Right hindlimb (tissue), 1 donor: ENCODE measurements around the gene TES.
A peak's percentile ranks its signal among the peaks of the same experiment; 100 is the strongest.

Source experiments
- DNase-seq: peaks from one replicate; pipeline ENCODE4 v3.0.0-alpha.2; 2018

TES gene

DNA sequence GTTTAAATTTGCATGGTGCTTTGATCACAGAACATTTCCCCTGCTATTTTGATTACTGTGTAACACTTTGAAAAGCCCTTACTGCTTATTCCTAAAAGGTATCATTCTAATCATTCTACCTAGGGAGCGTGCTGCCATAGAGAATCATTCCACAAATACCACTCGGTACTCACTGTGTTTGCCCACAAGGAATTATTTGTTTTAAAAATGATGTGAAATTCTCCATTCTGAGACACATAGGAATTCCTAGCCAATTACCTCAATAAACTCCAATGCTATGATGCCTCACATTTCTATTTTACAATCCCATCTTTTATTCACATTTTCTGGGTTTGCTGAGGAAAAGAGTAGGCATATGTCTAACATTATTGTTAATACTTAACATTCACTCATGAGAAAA is 16.2 kb upstream of the TES start:
- DNase-seq = no peak

DNA sequence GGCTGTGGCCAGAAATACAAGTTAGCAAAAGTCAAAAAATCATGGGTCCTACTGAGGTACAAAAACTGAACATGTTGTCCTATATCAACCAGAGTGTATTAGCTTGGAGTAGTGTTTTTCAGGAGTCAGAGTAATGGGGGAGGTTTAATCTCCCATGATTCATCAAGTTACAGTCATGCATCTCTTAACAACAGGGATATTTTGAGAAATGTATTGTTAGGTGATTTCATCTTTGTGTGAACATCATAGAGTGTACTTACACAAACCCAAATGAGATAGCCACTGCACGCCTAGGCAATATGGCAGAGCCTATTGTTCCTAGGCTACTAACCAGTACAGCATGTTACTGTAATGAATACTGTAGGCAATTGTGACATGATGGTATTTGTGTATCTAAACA is 14.9 kb upstream of the TES start:
- no peak for DNase-seq

DNA sequence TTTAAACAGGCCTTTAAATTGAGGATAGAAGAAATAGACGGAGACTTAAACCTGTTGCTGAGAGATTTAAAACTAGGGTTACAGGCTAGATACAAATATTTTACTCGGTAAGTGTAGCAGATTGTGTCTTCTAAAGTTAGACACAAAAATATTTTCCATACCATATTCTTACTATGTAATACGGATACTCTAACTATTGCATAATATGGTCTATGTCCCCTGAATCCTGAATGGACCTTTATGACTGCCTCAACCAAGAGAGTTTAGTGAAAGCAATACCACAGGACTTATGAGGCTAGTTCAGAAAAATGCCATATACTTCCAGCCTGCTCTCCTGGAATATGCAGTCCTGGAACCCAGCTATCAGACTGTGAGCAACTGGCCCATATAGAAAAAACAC is 13.4 kb upstream of the TES start:
- no peak for DNase-seq

DNA sequence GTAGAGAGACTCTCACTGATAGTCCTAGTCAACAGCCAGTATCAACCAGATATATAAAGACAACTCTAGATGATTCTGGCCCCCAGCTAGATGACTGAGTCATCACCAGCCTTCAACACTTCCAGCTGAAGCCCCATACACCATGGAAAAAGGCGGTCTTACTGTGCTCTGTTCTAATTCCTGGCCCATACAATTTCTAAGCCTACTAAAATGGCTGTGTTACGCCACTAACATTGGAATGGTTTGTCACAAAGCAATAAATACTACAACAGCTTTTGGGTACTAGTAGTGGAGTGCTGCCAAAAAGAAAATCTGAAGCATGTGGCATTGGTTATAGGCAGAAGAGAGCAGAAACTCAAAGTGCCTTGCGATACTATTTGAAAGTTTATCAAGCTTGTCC is 13.0 kb upstream of the TES start:
- DNase-seq = no peak

DNA sequence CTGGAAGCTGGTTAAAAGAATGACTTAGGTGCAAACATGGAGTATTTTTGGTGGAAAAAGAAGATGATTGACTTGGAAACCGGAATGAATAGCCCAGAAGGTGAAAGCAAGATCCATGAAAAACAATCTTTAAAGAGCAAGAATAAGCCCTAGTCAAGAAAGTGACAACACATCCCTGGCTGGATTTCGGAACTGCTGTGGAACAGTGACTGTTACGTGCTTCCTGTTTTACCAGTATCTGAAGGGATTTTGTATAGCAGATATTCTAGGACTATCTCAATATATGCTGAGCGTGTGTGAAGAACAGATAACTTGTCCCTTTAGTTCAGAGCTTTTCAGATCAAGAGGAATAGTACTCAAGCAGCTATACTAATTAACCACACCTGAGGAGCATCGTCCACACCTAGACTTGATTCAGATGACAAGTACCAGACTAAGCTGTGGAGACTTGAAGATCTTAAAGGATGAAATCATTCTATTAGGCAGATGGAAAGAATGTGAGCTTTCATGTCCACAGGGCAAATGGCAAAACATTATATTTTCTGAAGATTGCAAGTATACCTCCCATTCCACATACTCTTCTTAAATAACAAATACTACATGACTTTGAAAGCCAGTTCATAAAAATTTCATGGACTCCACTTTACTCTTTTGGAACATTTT is 11.5 kb upstream of the TES start:
- no peak for DNase-seq

DNA sequence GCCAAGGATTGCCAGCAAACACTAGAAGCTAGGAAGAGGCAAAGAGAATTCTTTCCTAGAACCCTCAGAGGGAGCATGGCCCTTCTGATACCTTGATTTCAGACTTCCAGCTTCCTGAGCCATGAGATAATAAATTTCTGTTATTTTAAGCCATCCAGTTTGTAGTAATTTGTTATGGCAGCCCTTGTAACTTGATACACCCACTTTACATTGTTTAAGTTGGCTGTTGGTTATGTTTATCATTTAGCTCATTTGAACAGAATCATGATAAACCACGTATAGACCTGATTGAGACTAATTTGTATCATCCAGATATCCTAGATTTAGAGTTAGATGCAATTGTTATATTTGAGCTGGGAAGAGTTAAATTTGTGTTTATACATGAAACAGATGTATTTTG is 9.4 kb upstream of the TES start:
- no peak for DNase-seq

DNA sequence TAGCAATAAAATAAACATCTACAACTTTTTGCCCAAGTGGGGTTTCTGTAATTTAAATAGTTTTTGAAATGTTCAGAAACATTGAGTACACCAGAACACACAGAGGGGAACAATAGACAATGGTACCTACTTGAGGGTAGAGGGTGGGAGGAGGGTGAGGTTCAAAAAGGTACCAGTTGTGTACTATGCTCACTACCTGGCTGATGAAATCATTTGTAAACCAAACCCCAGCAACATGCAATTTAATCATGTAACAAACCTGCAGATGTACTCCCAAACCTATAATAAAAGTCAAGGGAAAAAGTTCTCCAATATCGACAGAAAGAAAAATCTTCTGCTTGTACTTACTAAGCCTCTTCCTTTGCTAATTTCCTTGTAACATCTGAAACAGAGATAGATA is 4.2 kb upstream of the TES start:
- no peak for DNase-seq

DNA sequence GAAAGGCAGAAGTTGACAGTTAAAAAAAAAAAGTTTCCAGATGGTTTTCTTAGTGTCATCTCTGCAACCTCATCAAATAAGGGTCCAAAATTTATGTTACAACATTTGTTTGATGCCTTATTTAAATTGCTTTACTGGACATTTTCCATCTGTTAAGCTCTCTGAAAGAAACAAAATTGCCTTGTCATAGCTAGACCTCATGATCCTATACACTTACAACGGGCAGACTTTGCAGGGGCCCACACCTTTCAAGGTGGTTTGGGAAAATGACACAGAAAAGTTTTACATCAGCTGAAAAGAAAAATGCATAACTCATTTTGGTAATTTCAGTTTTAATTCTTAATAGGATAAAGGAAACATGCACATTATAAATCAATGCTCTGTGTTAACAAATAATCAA is 1.4 kb upstream of the TES start:
- DNase-seq = no peak

DNA sequence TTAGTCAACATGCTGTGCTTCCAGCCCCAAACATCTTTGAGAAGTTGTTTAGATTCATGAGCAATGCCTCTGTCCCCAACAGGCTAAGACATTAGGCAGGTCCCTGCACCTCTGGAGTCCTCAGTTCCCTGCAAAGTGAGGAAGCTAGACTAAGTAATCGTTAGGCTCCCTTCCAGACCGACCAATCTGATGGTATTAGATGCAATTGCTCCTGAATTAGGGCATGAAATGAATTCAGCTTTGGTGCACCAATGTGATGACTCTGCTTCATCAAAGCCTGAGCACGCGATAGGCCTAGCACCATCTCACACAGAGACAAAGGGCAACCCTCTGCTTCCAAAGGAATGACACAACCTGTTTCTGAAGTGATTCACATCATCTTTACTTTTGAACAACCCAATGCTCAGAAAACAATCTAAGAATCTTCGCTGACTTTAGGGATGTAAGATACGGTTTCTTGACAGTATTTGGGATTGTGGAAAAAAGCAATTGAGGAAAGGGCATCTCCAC is 723 bp upstream of the TES start:
- DNase-seq = no peak

DNA sequence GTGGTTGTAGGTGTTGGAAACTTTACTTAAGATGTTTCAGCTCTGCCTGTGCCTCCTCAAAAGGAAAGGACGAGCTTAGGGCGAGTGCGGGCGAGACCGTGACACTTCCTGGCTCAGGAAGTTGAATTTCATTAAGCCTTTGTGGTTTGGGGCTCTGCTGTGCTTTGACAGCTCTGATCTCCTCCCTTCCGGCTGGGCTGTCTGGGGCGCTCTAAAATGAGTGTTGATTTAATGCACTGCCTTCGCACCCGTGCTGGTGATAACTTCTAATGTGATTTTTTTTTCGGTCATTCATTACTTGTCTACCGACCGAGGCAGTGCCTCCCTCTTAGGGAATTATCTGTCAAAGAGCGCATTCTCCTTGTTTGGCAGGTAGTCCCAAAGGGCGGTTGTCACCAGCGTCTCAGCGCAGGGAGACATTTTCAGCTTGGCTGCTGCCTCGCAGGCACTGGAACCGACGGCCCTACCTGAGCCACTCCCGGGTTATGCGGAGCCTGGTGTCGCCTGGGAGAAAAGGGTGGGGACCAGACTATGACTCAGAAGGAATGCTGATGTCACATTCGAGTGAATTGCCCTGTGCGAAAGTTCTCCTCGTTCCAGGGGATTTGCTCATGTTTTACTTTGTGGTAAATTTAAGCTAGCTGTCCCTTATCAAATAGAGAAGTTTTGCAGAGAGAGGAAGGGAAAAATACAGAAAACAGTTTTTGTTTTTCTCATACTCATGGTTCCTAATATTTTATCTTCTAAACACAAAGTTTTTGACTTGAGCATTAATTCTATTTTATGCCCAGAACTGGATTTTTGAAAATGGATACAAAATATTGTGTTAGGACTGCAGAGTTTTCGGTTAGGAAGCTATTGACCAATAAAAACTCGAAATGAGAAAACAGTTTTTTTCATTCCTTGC is 920 bp downstream of the TES start:
- peak; percentile 78 for DNase-seq

DNA sequence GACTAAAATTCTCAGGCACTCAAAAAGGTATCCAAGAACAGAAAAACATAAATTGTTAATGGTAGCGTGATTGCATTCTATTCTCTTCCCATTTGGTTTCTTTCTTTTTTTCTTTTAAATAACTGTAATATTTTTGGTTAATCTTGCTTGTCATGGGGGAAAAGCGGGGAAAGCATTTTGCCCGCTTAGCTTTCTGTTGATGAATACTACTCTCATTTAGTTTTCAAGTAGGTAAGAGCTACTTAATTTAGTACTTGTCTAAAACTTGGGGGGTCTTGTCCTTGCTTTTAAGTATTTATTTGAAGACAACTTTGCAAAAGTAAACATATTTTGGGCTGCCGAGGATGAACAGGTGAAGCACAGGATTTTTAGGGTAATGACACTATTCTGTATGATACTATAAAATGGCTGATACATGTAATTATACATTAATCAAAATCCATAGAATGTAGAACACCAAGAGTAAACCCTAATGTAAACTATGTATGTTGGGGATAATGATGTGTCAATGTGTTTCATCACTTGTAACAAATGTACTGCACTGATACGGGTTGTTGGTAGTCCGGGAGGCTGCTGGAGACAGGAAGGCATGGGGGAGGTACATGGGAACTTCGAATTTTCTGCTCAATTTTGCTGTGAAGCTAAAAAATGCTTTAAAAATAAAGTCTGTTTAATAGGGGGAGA is 1.7 kb downstream of the TES start:
- DNase-seq = no peak

DNA sequence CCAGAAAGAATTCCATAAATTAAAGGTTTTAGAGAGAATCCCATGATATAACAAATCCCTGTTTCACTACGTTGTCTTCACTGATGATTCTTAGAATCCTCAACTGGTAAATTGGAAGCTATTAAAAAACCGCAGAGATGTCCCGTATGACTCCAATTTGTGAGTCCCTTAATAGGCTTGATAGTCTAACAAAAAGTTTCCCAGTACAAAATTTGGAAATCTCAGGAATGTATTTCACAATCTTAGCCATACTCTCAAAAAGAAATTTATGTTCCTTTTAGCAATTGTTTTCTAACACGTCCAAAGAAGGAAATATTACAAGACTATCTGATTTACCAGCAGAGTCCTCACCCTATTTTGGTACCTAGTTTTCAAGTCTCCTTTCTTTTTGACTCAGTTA is 2.5 kb downstream of the TES start:
- DNase-seq = no peak

DNA sequence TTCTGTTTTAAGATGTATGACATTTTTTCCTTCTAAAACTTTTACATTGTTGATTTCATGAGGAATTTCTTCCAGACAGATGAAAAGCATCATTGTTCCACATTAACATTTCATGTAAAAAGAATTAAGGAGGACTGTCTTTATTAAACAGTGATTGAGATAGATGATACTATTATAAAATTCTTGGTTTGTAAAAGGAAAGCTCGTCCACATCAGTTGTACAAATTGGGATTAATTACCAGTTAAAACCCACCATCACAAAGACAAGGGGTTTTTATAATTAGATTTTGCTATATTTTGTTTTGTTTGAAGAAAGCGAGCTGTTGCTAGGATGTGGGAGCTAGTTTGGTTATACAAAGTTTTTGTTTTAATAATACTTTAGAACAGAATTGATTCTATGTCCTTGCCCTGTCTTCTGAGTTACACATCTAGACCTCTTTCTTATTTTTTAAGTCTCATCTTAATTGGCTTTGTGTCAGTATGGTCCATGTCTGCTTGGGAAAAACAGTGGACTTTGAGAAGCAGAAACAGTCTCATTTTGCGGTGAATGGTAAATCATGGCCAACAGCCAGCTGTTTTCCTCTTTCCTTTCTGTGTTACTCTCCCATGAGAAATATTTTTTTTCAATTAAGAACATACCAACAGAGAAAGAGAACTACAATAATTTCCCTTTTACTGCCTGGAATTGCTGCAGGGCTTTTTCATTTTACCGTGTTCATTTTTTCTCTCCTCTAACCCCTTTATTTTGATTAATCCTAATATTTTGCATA is 3.2 kb downstream of the TES start:
- DNase-seq = peak; percentile 48

DNA sequence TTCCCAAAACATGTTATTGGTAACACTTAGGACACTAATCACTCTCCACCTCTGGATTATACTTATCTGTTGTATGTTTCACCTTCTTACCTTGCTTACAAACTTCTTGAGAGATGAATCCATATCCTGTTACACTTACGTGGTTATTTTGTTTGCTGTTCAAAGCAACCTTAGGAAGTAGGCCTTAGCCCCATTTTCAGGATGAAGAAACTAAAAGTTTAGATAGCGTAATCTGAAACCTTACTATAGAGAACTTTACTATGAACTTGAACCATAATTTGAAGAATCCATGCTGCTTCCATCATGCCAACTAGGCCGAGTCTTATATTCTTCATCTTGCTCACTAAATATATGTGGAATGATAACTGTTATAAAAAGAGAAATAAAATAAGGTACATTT is 4.6 kb downstream of the TES start:
- DNase-seq = no peak

DNA sequence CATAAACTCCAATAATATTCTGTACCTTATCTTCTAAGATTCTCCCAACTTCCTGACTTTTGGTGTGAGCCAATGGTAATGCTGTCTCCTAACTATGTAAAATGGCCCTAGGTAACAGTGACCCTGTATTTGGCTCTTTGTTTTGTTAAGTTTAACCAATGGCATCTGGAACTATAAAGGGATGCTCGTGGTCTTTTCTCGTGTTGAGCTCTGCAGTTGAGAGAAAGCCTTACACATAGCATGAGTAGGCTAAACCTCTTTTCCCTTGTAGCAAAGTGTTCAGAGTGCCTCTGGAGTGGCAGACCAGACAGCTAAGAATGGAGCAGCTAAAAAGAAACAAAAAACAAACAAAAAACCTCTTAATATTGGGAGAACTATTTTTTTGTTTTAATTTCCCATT is 5.2 kb downstream of the TES start:
- DNase-seq = no peak

DNA sequence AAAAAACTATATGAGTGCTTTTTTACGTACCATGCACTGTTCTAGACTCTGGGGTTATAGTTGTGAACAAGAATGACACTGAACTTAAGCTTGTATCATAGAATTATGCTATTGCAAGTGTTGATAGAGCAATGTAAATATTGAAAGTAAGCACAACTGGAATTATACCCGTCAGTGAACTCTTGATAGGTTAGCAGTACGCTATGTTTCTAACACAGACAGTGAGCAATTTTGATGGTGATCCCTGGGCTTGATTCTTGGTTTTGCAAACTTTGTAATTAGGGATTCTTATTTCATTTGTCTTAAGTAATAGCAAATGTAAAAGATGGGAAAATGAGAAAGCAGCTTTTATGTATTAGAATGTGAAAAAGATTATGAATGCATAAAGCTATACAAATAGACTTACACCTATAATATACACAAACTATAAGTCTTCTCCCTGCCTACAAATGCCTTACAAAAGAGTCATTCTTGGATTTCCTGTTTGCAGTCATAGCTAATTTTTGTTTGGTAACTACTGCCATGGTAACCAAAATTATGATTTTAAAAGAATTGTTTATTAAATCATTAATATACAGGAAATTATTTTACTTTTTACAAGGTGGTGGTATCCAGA is 6.7 kb downstream of the TES start:
- DNase-seq = no peak

DNA sequence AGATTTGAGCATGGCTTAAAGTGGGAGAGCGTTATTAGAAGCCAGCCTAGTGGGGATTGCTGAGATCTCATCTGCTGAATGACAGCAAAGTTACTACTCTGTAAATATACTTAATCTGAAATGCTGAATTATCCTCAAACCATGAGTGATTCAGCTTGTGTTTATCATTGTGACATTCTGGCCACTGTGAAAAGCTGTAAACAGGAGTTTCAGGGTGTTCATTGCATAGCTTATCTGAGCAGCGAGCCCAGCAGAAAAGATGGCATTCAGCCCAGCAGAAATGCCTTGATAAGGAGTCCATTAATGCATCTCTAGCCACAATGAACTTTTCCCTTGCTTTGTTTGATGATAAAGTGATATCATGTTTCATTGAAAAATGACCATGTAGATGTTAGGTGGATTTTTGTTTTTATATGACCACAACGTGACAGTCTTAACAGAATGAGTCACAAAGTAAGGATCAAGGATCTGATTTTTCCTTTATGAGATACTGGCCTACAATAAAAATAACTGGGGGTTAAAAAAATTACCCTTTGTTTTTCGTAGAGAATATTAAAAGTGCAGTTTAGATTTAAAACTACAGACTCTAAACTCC is 7.8 kb downstream of the TES start:
- no peak for DNase-seq

DNA sequence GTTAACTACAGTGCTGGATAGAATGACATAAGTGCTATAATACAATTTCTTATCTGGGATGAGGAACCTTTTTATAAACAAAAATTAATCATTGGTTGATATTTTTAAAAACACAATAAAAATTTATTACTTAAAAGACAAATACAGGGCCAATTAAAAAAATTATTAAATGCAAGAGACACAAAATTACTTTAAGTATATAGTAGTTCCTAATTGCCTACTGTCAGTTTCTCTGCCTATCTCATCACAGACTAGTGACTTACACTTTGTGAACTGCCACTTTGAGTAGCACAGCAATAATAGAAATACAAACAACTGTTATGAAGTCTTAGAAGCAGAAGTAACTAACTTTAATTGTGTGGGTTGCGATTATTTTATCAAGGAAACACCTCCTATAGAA is 8.4 kb downstream of the TES start:
- DNase-seq = no peak

DNA sequence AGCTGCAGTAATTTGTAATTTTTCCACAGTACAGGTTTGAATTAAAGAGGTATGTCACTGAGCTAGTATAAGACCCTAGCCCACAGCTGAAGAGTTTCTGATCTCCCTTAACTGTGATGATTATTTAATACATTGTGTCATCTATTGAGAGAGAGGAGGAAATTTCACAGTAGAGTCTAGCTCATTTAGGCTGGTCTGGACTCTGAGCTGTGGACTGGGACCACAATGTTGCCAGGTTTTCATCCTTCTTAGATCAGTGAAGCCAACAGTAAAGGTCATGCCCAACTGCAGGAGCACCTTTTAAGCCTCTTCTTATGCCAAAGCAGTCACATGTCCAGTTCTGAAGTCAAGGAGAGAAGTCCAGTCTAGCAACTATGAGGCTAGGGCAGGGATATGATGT is 8.9 kb downstream of the TES start:
- DNase-seq = no peak

DNA sequence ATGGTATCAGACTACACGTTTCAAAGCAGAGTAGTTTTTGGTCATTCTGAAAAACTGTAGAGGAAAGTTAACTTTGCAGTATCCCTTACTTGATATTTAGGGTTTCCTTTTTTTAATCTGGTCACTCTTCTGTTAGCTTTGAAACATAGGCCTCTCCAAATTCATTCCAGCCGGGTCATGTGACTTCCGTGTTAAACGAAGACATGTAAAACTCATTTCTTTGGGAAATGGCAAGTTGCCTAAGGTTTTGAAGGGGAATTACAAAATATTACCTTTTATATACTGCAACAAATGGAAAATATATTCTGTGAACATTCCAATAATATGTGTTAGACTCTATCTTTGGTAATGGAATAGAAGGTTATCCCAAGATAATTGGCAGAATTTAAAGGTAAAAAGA is 9.5 kb downstream of the TES start:
- no peak for DNase-seq

DNA sequence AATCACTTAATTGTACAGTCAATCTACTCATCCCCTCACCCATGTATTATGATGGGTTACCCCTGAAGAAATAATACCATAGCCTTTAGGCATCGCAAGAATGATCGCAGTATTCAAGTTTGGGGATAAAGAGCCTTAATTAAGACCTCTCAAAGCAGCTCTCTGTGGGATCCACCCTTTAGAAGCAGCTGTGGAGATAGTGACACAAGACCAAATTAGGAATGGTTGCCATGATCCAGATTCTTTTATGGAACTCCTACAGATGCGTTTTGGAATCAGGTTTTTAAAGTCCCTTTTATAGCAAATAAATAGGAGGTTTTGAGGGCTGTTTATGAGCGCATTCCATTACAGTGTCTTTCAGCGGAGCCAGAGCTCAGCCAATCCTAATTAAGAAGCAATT is 12.2 kb downstream of the TES start:
- DNase-seq = no peak

DNA sequence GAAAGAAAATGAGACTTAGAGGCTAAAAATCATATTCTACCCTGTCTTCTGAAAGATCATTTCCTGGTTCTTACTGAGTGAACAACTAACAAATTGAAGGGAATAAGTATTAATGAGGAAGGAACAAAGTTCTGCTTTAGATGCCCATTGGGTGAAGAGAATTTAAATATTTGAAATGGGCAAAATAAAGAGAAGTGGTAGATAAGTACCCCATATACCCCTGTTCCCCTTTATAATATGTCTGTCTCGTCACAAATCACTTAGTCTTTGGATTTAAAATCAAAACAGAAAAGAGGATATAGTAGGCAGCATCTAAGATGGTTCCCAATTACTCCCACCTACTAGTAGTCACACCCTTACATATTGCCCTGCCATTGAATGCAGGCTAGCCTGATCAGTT is 13.2 kb downstream of the TES start:
- DNase-seq = no peak
